ENCODE data around the gene NAALADL2. TPM values are rescaled to one million over a fixed set of nuclear protein-coding genes. Genes with fewer than 3 reads are reported as not detected.
A peak's percentile ranks its signal among the peaks of the same experiment; 100 is the strongest.
"Not testable (repeated sequence)": the region's sequence is repeated elsewhere in the genome, so short reads cannot be mapped to it uniquely, and the experiment has no call there.

Gene NAALADL2
- total RNA-seq, 1 donor: 13.4 TPM

GRCh38 chr3:175121225-175121624, 262.1 kb downstream of the NAALADL2 start:
- no peak for DNase-seq (ENCODE audit: low read depth)
- TF ChIP-seq, protein P1, sequence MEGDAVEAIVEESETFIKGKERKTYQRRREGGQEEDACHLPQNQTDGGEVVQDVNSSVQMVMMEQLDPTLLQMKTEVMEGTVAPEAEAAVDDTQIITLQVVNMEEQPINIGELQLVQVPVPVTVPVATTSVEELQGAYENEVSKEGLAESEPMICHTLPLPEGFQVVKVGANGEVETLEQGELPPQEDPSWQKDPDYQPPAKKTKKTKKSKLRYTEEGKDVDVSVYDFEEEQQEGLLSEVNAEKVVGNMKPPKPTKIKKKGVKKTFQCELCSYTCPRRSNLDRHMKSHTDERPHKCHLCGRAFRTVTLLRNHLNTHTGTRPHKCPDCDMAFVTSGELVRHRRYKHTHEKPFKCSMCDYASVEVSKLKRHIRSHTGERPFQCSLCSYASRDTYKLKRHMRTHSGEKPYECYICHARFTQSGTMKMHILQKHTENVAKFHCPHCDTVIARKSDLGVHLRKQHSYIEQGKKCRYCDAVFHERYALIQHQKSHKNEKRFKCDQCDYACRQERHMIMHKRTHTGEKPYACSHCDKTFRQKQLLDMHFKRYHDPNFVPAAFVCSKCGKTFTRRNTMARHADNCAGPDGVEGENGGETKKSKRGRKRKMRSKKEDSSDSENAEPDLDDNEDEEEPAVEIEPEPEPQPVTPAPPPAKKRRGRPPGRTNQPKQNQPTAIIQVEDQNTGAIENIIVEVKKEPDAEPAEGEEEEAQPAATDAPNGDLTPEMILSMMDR (IDR thresholded peaks at IDR 0.05; ENCODE audit: insufficient read depth, low read depth, low read length): peak; percentile 17
- H3K4me3 ChIP-seq (ENCODE audit: low read depth, low read length): no peak overlapping the region

GRCh38 chr3:175127075-175127662, 268.0 kb downstream of the NAALADL2 start:
- TF ChIP-seq, protein P1 (IDR thresholded peaks at IDR 0.05; ENCODE audit: insufficient read depth, low read depth, low read length): no peak
- DNase-seq (ENCODE audit: low read depth): no peak
- no peak overlapping the region for H3K4me3 ChIP-seq (ENCODE audit: low read depth, low read length)

DNA sequence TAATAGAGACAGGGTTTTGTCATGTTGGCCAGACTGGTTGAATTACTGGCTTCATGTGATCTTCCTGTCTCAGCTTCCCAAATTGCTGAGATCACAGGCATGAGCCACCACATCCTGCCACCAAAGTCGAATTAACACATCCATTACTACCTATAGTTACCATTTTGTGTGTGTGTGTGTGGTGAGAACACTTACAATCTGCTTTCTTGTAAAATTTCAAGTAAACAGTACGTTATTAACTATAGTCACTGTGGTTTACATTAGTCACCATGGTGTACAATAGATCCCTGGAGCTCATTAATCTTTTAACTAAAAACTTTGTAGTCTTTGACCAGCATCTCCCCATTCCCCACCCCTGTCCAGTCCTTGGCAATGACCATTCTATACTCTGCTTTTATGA, 270.0 kb downstream of the NAALADL2 start:
- DNase-seq (ENCODE audit: low read depth): peak; percentile 14
- TF ChIP-seq, protein P1 (IDR thresholded peaks at IDR 0.05; ENCODE audit: insufficient read depth, low read depth, low read length): no peak
- H3K4me3 ChIP-seq (ENCODE audit: low read depth, low read length): no peak overlapping the region

GRCh38 chr3:175129571-175129970, 270.4 kb downstream of the NAALADL2 start:
- H3K4me3 ChIP-seq (ENCODE audit: low read depth, low read length): no peak overlapping the region
- TF ChIP-seq, protein P1 (IDR thresholded peaks at IDR 0.05; ENCODE audit: insufficient read depth, low read depth, low read length): no peak
- no peak for DNase-seq (ENCODE audit: low read depth)

- not testable (repeated sequence) for H3K4me3 ChIP-seq (ENCODE audit: low read depth, low read length); DNase-seq (ENCODE audit: low read depth)
Observed at GRCh38 chr3:175131866-175132265, 272.7 kb downstream of the NAALADL2 start.

GRCh38 chr3:175132706-175133105, 273.6 kb downstream of the NAALADL2 start:
- not testable (repeated sequence) for DNase-seq (ENCODE audit: low read depth)

DNA sequence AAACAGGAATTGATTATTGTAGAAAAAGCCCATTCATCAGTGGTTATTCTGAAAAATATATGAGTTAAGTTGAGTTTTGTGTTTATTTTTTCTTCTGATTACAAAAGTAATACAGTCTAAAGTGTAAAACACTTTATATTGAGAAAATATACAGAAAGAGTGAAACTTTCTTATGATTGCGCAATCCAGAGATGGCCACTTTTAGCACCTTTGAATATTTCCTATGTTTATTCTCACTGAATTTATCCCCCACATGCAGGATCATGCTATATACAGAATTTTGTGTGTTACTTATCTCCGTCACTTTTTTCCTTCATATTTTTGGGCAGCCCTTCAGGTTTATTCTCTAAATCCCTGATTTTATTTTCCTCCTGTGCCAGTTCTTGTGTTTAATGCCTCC, 285.2 kb downstream of the NAALADL2 start:
- DNase-seq (ENCODE audit: low read depth): no peak
- TF ChIP-seq, protein P1 (IDR thresholded peaks at IDR 0.05; ENCODE audit: insufficient read depth, low read depth, low read length): no peak
- H3K4me3 ChIP-seq (ENCODE audit: low read depth, low read length): no peak overlapping the region

More at GRCh38 chr3:175132706-175133105, 273.6 kb downstream of the NAALADL2 start:
- H3K4me3 ChIP-seq (ENCODE audit: low read depth, low read length): not testable (repeated sequence)

DNA sequence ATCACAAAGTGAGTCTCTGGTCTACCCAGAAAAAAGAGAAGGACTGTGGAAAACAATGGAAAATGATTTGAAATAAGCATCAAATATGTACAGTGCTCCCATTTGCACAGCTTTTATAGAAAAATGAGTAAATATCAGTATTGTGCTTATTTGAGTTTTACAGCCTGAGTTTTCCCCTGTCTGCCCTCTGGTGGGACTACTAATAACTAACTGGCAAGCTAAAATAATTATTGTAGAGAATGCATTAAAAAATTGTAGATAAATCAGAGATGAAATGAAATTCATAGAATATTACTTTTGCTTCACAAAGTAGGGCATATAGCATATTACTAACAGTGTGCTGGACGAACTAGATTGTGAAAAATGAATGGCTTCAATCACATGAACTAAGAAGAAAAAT, 287.1 kb downstream of the NAALADL2 start:
- peak; percentile 37 for DNase-seq (ENCODE audit: low read depth)
- TF ChIP-seq, protein P1 (IDR thresholded peaks at IDR 0.05; ENCODE audit: insufficient read depth, low read depth, low read length): peak; percentile 39
- no peak overlapping the region for H3K4me3 ChIP-seq (ENCODE audit: low read depth, low read length)

All from fibroblast of villous mesenchyme (primary cell).